COLO829 (cell line): ENCODE measurements around the gene TRPM1.
"Not testable (repeated sequence)": the region's sequence is repeated elsewhere in the genome, so short reads cannot be mapped to it uniquely, and the experiment has no call there.

Experiments used
- DNase-seq: peaks from one replicate; pipeline ENCODE4 v3.0.0; 2012; ENCODE audit warnings: low spot score

The TRPM1 gene

DNA sequence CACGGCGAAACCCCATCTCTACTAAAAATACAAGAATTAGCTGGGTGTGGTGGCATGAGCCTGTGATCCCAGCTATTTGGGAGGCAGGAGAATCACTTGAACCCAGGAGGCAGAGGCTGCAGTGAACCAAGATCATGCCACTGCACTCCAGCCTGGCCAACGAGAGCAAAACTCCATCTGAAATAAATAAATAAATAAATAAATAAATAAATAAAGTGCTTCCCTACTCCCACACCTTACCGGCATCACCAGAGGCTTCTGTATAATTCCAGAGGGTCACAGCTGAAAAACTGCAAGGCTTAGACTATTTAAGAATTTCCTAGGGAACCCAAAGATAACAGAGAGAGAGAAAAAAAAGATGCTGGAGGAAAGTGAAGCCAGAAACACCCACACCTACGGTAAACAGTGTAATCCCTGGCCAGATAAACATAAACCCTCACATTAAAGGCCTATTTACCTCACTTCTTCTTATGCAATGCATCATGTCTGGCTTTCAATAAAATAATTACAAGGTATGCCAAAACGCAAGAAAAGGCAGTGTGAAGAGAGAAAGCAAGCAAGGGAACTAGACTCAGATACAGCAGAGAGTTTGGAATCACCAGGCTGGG lies 15.0 kb upstream of the TRPM1 start:
- no peak for DNase-seq

DNA sequence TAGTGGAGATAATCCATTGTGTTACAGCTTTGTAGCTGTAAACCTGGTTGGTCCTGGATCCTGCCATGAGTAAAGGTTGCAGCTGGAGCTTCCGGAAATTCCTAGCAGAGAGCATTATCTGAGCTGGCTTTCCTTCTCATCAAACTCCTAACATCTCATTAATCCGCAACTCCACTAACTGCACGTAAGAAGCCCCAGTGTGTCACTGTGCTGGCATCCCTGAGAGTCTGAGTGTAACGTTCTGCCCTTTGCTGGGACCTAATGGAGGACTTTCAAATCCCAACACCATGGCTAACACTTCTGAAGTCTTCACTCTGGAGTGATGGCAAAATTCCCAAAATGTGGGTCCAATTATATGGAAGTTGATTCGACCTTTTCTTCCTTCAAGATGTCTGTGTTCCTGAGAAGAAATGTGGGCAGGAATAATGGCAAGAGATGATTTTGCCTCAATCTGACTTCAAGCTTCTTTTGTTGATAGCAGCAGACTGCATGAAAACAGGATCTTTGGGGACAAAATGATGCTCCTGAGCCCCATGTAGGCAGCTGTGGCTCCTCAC lies 9.6 kb upstream of the TRPM1 start:
- no peak for DNase-seq

DNA sequence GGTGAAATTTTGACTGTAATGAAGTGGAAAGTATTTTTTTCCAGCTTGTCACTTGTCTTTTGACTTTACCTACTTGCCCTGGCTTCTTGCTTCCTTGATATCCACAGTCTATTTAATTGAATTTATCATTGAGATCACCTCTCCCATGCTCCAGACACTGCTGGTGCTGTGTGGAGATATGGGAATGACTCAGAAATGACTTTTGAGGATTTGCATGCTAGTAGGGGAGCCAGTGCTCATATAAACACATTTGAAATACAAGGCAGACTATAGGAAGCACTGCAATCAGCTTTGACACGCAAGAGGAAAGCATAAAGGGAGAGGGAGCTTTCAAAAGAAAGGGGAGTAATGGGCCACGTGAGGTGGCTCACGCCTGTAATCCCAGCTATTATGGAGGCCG lies 7.3 kb upstream of the TRPM1 start:
- DNase-seq, result no peak

DNA sequence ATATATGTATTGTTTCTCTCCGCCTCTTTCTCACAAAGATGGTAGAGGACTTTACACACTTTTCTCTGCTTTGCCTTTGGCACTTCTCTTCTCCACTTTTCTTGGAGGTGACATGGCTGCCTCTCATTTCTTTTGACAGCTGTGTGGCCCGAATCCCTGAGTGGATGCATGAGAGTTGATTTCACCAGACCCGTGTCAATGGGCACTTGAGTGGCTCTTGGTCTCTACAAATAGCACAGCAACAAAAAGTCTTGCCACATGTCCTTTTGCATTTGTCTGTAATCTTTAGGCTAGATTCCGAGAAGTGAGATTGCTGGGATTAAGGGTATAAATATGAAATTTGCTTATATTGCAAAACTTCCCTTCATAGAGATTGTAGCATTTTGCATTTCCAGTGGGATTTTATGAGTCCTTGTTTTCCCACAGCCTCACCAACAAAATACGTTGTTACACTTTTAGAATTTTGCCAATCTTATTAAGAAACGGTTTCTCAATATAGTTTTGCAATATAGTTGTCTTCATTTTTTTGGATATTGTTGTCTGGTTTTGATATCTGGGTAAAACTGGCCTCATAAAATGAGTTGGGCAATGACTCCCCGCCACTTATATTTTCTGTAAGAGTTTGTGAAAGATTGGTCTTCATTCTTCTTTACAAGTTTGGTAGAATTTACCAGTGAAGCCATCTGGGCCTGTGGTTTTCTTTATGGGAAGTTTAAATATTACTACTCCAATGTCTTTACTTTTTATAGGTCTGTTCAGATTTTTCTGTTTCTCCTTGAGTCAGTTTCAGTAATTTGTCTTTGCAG lies 5.2 kb upstream of the TRPM1 start:
- DNase-seq, result no peak

DNA sequence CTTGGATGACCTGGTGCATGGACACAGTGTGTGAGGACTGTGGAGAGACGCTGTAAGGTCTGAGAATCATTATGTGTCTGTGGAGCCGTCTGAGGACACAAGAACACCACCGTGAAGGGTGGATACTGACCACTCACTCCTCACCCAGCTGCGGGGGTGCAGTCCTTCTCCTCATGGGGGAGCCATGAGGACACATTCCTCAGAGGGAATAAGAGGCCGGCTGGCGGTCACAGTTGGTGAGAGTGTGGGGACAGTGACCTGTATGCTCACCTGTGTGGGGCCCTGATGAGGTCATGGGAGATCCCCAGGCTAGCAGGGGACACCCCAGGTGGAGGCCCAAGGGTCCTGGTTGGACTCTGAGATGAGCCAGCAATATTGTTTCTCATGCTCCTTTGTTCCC lies 2.5 kb upstream of the TRPM1 start:
- no peak for DNase-seq

DNA sequence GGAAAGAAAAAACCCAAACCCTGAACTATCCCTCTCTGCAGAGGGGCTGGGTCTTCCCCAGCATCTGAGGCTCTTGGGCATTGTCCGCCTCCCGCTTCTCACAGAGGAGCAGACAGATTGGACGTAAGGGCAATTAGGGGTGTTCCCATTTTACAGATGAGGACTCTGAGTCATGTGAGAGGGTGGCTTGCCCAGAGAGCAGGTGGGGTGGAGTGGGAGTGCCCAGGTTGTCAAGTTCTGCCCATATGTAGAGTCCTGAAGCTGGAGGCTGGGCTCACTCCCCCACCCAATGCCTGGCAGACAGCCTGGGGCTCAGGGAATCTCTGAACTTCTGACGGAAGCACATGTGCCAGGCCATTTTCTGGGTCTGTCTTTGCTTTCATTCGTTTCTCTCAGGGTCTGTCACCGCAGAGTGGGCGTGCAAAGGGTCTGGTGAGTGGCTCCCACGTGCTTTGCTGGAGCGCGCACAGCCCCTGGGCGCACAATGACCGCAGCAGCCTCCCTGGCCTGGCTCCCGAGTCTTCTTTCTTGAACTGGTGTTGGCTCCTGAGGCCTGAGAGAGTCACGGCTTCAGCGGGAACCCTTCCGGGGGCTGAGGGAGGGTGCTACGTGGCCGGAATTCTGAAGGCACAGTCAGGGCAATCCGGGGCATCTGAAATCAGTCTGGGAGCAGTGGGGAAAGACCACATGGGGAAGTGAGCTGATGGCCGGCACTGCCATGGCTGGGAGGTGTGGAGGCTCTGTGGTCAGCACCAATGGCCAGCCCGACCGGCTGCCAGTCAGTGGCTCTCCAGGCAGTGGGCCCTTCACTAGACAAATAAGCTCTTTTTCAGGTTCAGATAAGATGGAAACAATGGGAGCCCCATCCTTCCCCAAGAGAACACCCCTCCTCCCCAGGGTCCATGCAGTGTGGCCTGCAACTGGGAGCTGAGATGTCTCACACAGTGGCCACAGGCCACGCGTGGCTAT lies 1.1 kb upstream of the TRPM1 start:
- DNase-seq, result no peak

DNA sequence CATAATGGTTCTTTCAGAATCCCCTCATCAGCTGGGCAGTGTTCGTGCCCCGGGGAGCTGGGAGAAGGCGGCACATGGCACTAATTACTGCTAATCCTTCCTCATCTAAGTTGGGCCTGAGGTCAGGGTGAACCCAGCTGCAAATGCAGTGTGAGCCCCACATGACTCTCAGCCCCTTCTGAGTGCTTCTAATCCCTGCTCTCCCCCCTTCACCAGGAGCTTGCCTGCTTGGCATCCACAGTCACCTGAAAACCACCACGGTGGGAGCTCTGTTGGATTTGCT lies 455 bp upstream of the TRPM1 start:
- DNase-seq, result no peak

DNA sequence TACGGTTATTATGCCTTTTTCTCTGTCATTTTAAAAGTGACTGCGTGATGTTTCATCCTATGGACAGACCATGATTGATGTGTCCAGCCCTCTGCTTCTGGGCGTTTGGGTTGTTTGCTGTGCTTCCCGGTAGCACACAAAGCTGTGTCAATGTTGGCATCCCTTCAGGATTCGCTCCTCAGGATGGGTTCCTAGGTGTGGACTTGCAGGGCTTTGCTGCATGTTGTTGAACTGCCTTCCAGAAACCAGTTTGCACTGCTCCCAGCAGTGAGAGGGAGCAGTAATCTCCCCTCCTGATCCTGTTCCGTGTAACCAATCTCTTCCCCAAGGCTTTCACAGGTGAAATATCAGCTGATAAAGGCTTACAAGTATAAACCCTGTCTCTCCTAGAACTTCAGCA lies 787 bp downstream of the TRPM1 start:
- no peak for DNase-seq

DNA sequence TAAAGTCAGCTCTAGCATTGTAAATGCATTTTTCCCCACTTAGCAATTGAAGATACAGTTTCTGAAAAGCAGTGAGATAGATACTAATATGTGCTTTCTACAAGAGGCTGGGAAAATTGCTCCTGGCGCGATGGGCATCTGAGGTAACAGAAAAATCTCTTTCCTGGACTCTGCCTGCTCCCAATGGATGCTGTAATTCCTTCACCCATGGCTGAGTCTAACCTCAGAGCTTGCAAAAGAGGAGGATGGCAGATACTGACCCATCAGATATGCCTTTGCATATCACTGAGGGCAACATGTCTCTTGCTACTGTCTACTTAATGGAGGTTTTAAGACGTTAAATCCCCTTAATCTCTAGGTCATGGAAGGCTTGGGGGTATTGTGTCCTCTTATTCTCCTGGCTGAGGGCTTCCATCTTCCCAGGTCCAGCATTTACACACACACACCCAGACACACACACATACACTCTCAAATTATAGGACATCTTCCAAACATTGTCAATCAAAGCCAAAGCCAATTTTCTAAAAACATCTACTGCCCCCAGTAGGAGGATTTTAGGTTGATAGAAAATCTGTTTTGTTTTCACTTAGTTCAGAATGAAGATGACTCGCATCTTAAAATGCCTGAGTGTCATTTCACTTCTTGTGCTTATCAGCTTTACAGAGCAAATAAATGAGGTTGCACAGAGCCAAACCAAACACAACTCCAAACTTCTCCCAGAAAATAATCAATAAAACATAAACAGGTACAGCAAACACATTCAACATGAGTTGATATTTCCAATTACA lies 2.4 kb downstream of the TRPM1 start:
- DNase-seq, result no peak

DNA sequence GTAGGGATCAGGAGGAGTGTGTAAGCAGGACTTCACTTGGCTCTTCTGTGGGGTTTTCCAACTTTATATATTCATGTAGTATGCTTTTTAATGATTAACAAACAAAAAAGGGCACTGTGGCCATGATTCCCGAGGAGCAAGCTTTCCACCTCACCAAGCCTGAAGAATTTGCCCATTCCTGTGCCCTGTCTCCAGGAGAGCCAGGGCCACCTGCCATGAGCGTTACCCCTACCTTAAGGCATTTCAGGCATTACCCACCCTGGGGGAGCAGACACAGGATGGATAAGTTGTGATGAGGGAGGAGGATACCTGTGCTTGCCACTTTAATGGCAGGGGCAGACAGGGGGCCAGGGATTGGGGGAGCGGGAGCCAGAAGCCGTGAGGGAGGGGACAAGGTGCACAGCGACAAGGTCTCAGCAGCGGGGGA lies 3.0 kb downstream of the TRPM1 start:
- DNase-seq, result no peak

DNA sequence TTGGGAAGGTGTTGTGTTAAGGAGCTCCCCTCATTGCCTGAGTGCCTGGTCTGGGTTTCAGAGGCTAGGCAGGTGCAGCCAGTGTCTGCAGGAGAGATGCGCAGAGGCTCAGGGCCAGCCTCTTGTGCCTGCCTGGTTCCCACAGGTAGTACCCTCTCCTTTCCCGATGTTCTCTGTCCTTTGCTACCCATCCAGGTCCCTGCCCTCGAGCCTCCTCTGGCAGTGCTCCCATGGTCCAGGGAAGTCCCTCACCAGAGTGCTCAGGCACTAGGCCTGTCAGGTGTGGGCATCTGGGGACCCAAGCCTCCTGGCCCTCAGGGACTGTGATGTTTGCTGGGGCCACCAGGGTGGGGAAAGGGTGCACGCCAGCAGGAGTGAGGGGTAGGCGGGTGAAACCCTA lies 5.0 kb downstream of the TRPM1 start:
- no peak for DNase-seq

DNA sequence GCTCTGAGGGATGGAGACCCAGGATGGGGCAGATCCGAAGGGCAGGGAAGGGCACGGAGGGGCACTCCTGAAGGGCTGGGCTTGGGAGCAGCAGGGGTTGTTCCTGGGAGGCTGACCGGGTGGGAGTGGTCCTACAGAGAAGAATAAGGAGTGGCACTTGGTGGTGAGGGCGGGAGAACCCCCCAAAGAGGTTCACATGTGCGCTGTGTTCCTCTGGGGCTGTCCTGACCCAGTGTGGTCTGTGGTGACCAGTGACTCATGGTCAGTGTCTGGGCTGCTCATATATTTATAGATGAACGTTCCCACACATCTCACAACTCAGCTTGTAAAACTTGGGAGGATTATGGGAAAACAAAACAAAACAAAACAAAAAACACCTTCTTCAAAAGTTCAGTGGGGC lies 10.0 kb downstream of the TRPM1 start:
- DNase-seq, result no peak

DNA sequence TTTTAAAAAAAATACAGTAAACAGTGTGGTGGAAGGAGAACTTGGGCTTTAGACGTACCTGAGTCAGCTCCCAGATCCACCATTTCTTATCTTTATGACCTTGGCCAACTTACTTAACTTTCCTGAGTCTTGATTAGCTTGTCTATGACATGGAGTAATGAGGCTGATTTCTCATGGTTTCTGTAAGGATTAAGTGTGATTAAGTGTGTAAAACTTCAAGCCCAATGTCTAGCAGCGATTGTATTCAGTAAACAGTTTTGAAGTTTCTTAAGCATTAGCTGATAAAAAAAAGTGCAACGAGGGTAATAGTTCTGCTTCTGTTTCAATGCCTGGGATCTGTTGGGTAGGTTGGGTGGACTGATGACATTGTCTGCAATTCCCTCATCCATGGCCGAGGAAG lies 10.8 kb downstream of the TRPM1 start:
- DNase-seq, result no peak

DNA sequence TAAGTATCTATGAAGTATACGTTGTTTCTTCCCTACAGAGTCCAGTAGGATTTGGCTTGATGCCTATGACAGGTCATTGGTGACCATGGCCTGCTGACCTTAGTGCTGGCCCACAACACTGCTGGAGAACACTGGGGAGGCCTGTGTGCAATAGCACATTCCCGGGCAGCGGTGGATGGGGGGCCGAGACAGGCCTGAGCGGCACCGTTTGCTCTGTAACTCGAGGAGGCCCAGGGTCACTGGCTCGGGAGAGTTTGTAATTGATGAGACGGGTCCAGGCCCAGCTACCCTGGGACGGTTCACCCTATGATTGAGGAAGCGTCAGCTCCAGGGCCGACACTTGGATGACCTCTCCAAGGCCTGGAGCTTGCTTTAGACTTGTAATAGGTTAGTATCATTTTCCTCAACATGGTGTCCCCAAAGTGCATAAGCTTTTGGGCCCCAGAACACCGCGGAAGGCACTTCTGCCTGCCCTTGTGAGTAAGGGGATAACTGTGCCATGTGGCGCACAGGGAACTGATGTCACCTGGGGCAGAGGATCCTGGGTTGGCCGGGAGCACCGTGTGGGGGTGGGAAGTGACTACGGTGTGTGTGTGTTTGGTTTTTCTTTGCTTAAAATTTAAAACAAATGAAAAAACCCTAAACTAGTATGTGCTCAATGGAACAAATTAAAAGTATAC lies 12.0 kb downstream of the TRPM1 start:
- no peak for DNase-seq

DNA sequence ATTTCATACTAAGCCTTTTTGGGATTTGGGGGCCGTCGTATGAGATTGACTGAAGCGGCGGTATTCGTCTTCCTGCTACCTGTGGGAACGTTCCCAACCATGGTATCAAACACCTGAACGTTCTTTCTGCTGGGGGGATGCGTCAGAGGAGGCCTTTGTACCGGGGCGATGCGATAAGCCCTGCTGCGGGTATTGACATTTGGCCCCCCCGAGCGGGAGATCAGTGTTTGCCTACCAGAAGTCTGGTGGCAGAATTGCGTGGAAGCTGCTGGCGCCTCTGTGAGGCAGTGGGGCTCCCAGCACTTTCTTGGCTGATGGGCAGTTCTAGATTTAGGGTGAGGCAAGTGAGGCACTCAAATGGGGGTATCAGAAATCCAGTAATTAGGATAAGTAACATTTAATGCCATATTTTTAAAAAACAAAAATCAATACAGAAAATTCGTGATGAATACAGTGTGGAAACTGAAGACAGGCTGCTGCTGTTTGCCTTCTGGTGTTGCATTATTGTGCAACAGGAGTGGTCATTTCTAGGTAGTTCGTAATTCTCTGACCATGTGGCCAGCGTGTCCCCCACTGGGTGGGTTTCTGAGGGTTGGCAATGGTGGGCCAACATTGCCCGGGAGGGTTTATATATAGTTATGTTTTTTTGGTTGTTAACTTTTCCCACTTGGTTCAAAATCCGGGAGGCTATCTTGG lies 12.7 kb downstream of the TRPM1 start:
- DNase-seq, result no peak

DNA sequence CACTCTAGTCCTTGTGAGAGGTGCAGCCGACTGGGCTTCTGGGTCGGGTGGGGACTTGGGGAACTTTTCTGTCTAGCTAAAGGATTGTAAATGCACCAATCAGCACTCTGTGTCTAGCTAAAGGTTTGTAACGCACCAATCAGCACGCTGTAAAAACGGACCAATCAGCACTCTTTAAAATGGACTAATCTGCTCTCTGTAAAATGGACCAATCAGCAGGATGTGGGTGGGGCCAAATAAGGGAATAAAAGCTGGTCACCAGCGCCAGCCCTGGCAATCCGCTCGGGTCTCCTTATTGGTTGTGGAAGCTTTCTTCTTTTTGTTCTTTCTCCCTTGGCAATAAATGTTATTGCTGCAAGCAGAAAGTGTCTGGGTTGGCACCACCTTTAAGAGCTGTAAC lies 13.5 kb downstream of the TRPM1 start:
- not testable (repeated sequence) for DNase-seq

DNA sequence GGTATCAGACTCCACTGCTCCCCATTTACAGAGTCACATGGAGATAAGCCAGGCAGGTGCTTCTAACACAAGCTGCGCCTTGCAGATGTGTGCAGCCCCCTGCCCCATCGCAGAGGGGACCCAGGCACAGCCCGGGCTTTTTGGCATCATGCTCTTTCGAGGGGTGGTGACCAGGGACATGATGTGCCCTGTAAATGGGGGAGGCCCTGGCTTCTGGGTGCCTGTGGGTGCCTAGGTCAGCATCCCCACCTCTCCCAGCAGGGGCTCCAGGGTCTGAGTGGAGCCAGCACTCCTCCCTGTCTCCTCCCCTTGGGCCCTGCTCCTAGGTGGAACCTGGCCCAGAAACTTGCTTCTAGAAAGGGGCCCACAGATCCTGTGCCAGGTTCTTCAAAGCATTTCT lies 15.2 kb downstream of the TRPM1 start:
- DNase-seq, result no peak

DNA sequence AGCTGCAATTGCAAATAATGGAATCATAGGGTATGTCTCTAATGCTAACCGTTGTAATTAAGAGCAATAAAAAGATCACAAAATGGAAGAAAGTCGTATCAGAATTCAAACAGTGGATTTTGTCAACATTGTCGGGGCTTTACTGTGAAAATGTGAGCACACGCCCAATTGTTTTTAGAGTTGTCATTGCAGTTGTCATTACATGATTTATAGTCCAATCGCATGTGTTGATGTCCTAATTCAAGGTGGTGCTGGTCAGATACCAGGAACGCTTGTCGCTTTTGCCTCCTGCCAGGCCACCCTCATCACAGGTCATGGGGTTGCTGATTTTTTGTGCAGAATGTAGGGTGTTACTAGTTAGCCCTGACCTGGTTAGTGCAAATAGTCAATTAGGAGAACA lies 16.2 kb downstream of the TRPM1 start:
- no peak for DNase-seq

DNA sequence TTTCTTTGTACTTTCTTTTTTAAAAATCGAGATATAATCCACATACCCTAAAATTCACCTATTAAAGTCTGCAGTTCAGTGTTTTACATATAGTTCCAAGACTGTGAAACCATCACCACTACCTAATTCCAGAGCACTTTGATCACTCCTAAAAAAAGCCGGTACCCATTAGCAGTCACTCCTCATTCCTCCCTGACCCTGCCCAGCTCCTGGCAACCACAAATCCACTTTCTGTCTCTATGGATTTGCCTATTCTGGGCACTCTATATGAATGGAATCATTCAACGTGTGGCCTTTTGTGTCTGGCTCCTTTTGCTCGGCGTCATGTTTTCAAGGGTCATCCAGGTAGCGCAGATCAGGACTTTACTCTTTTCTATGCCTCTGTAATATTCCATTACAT lies 17.3 kb downstream of the TRPM1 start:
- no peak for DNase-seq

DNA sequence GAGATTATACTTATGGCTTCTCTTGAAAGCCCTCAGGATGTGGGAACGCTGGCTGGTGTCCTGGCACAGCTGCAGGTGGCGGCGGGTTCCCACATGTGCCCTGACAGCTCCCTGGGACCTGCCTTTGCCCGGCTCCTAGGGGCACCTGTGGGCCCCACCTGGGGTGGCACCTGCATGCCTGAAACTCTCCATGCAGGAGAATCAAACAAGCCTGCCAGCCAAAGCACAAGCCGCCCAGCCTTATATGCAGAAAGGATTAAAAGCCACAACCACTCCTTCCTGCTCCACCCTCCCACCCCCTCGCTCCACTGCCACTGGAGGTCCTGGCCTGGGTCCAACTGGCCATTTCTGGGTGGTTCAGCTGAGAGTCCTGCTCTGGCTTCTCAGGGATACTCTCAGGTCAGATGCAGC lies 18.1 kb downstream of the TRPM1 start:
- no peak for DNase-seq
